ENCODE measurements around the gene ALDH18A1. TPM values are rescaled to one million over a fixed set of nuclear protein-coding genes. Genes with fewer than 3 reads are reported as not detected.
A peak's percentile ranks its signal among the peaks of the same experiment; 100 is the strongest.

Gene ALDH18A1
- total RNA-seq, 1 donor from 2014 or later, result 135 TPM

- Mint-ChIP-seq H3K36me3 (ENCODE audit: insufficient read depth) (no peaks in the 10 kb centered on the region), H3K4me3 (ENCODE audit: low read depth) (peak overlapping the region; percentile 70), H3K27ac (peak overlapping the region; percentile 53)
Measured at GRCh38 chr10:95561864-95562177, 94.7 kb downstream of the ALDH18A1 start.

GRCh38 chr10:95561177-95561863 is 95.2 kb downstream of the ALDH18A1 start, which contains the start of gene SORBS1:
TSS of gene SORBS1 (minus strand) at chr10:95561371. CDS start at chr10:95441135, 120,236 bp downstream.
- H3K4me3 Mint-ChIP-seq (ENCODE audit: low read depth), result peak within 1 kb of the TSS; percentile 96
- no peak for TF ChIP-seq CTCF (IDR thresholded peaks at IDR 0.05; ENCODE audit: unreplicated experiment)
- H3K4me1 Mint-ChIP-seq (ENCODE audit: low read depth), result peaks cover 25% of the 10 kb centered on the region
- H3K27ac Mint-ChIP-seq, result peak within 1 kb of the TSS; percentile 98
- no peaks in the 10 kb centered on the region for H3K9me3 Mint-ChIP-seq (ENCODE audit: low read depth)
- DNase-seq (ENCODE audit: low spot score, unreplicated experiment), result peak; percentile 89
- peaks cover 50% of the 10 kb centered on the region for H3K27me3 Mint-ChIP-seq
- no peaks in the 10 kb centered on the region for H3K36me3 Mint-ChIP-seq (ENCODE audit: insufficient read depth)

More at GRCh38 chr10:95561864-95562177, 94.7 kb downstream of the ALDH18A1 start:
- no peak for DNase-seq (ENCODE audit: low spot score, unreplicated experiment)
- Mint-ChIP-seq H3K27me3 (peaks cover 48% of the 10 kb centered on the region), H3K9me3 (ENCODE audit: low read depth) (no peaks in the 10 kb centered on the region), H3K4me1 (ENCODE audit: low read depth) (peaks cover 25% of the 10 kb centered on the region)
- no peak for TF ChIP-seq CTCF (IDR thresholded peaks at IDR 0.05; ENCODE audit: unreplicated experiment)

GRCh38 chr10:95560278-95561176 is 96.0 kb downstream of the ALDH18A1 start:
- no peaks in the 10 kb centered on the region for H3K36me3 Mint-ChIP-seq (ENCODE audit: insufficient read depth)
- peak overlapping the region; percentile 98 for H3K27ac Mint-ChIP-seq
- H3K27me3 Mint-ChIP-seq, result peaks cover 47% of the 10 kb centered on the region
- H3K4me3 Mint-ChIP-seq (ENCODE audit: low read depth), result peak overlapping the region; percentile 96
- no peaks in the 10 kb centered on the region for H3K9me3 Mint-ChIP-seq (ENCODE audit: low read depth)
- H3K4me1 Mint-ChIP-seq (ENCODE audit: low read depth), result peaks cover 22% of the 10 kb centered on the region
- peak; percentile 34 for DNase-seq (ENCODE audit: low spot score, unreplicated experiment)
- TF ChIP-seq CTCF (IDR thresholded peaks at IDR 0.05; ENCODE audit: unreplicated experiment), result no peak

GRCh38 chr10:95559896-95560277 is 96.6 kb downstream of the ALDH18A1 start:
- H3K4me1 Mint-ChIP-seq (ENCODE audit: low read depth), result peaks cover 22% of the 10 kb centered on the region
- H3K27ac Mint-ChIP-seq, result peak overlapping the region; percentile 84
- DNase-seq (ENCODE audit: low spot score, unreplicated experiment), result no peak
- no peaks in the 10 kb centered on the region for H3K9me3 Mint-ChIP-seq (ENCODE audit: low read depth)
- H3K36me3 Mint-ChIP-seq (ENCODE audit: insufficient read depth), result no peaks in the 10 kb centered on the region
- peak overlapping the region; percentile 96 for H3K4me3 Mint-ChIP-seq (ENCODE audit: low read depth)
- H3K27me3 Mint-ChIP-seq, result peaks cover 42% of the 10 kb centered on the region
- TF ChIP-seq CTCF (IDR thresholded peaks at IDR 0.05; ENCODE audit: unreplicated experiment), result no peak

- no peak for DNase-seq (ENCODE audit: low spot score, unreplicated experiment)
- peaks cover 42% of the 10 kb centered on the region for H3K27me3 Mint-ChIP-seq
- no peak overlapping the region for H3K27ac Mint-ChIP-seq
- H3K36me3 Mint-ChIP-seq (ENCODE audit: insufficient read depth), result no peaks in the 10 kb centered on the region
- peak overlapping the region; percentile 60 for H3K4me3 Mint-ChIP-seq (ENCODE audit: low read depth)
- peaks cover 22% of the 10 kb centered on the region for H3K4me1 Mint-ChIP-seq (ENCODE audit: low read depth)
- no peak for TF ChIP-seq CTCF (IDR thresholded peaks at IDR 0.05; ENCODE audit: unreplicated experiment)
- no peaks in the 10 kb centered on the region for H3K9me3 Mint-ChIP-seq (ENCODE audit: low read depth)
Measured at GRCh38 chr10:95559471-95559870, 97.0 kb downstream of the ALDH18A1 start.

All from progenitor cell of endocrine pancreas (in vitro differentiated cells).